Cardiac fibroblast (primary cell): ENCODE results near the gene FAM110D.

Experiments used
- DNase-seq, 2 donors: peaks; one replicate each; pipeline versions ENCODE4 v3.0.0 to v3.0.0-alpha.2; 2010; ENCODE audit warnings: low read depth in 2 of 2
- H3K4me3 ChIP-seq, 2 donors: replicated peaks in 1 of 2; 1 replicate in 1 of 2; 2 replicates in 1 of 2; pipeline ENCODE4 v1.5.1; 2011; ENCODE audit warnings: low read depth in 2 of 2, low read length in 2 of 2, mild to moderate bottlenecking in 2 of 2, moderate library complexity in 1 of 2
- TF ChIP-seq, protein P1 (sequence below): IDR thresholded peaks from one replicate; pipeline ENCODE4 v1.5.1; 2011; ENCODE audit warnings: low read depth, mild to moderate bottlenecking, low read length, inconsistent platforms

FAM110D gene

DNA sequence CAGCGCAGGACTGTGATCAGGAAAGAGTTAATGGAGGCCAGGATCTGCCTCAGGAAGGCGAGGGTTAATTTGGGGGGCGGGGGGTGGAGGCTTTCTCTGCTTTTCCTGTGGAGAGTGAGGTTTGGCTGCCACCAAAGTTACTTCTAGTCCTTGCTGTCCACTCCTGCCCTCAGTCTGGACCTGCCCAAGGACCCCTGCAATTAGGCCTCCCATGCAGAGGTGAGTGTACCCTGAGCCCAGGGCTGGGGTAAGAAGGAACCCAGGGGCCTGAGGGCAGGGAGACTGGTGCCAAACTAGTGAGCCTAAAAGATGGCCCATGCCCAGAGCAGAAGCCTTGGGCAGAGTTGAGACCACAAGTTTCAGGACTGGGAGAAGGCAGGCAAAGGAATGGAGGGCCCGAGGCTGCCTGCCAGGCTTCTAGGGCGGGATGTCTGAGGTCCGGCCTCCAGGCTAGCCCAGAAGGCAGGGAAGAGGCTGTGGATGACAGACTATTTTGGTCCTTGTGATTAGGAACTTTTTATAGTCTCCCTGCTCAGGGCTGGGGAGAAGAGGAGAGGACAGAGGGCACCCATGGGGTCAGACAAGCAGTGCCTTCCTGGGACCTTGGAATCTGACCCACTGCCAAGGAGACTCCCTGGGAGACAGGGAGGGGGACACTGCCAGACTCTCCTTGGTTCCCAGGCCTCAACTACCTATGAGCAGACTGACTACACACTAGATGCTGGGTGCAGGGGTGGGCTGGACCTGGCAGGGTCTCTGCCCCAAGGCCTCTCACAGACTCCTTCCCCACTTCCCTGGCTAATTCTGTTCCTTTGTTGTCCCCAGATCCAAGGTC is at the start of gene FAM110D:
FAM110D (plus strand) TSS at position 172 of the 835 bp plus-strand sequence. CDS start 2,213 bp downstream, outside the sequence.
- no peak within 1 kb of the TSS for H3K4me3 ChIP-seq
- DNase-seq = no peak
- TF ChIP-seq, protein P1, sequence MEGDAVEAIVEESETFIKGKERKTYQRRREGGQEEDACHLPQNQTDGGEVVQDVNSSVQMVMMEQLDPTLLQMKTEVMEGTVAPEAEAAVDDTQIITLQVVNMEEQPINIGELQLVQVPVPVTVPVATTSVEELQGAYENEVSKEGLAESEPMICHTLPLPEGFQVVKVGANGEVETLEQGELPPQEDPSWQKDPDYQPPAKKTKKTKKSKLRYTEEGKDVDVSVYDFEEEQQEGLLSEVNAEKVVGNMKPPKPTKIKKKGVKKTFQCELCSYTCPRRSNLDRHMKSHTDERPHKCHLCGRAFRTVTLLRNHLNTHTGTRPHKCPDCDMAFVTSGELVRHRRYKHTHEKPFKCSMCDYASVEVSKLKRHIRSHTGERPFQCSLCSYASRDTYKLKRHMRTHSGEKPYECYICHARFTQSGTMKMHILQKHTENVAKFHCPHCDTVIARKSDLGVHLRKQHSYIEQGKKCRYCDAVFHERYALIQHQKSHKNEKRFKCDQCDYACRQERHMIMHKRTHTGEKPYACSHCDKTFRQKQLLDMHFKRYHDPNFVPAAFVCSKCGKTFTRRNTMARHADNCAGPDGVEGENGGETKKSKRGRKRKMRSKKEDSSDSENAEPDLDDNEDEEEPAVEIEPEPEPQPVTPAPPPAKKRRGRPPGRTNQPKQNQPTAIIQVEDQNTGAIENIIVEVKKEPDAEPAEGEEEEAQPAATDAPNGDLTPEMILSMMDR = no peak

- TF ChIP-seq, protein P1 = no peak
- DNase-seq = no peak
- no peak overlapping the region for H3K4me3 ChIP-seq
These were observed 49.4 kb upstream of the FAM110D start for GRCh38 chr1:26109229-26110164.

DNA sequence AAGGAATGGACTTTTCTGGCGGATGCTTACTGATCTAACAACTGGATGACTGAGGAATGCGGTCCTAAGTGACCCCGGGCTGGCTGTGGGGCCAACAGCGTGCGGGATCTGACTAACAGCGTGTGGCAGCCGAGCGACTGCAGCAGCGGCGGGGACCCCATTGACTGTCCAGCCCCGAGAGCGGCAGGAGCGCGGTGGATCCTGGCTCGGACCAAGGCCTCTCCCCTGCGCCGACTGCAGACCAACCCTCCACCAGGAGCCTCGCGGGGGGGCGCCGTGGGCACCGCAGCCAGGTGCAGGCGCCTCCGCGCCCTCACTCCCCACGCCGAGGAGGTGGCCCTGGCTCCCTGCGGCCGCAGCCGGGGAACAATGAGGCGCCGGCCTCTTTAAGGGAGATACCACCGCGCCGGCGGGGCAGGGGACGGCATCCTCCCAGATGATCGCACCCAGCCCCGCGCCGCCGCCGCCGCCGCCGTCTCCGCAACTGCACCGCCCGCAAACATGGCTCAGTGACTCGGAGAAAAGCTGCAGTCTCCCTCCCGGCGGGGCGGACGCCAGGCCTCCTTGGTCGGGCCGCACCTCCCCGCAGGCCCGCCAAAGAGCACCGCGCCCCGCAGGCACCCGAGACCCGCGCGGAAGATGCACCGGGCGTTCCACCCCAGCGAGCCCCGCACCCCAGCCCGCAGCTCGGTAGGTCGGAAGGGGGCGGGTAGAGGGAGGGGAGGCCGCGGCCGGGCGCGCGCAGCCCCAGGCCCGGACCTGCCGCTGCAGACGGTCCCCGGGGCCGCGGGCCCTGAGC is 47.9 kb upstream of the FAM110D start:
- DNase-seq = peak; percentile 68 to 74
- TF ChIP-seq, protein P1 = no peak
- H3K4me3 ChIP-seq = peak overlapping the region; percentile 70 to 77

- peak; percentile 96 to 98 for DNase-seq
- H3K4me3 ChIP-seq = peak within 1 kb of the TSS; percentile 77 to 100
- TF ChIP-seq, protein P1 = no peak
These were observed 47.1 kb upstream of the FAM110D start, which contains the start of gene PDIK1L for GRCh38 chr1:26111530-26112406. Gene PDIK1L (plus strand): TSS chr1:26111824. CDS start chr1:26114309, 2,485 bp downstream.

- TF ChIP-seq, protein P1 = no peak
- DNase-seq = no peak
- H3K4me3 ChIP-seq = peak overlapping the region; percentile 77 to 100
These were observed 46.5 kb upstream of the FAM110D start for GRCh38 chr1:26112407-26112775.
